HCT116 (cell line): ENCODE data around the gene GNAS.

Experiments
- CEBPB ChIP-seq: IDR thresholded peaks from 2 replicates; pipeline ENCODE4 v1.6.1; 2012; ENCODE audit warnings: low read depth
- CTCF ChIP-seq, 3 experiments: fragments of 200-600 bp in 1 of 3; sonication (generic) in 1 of 3; IDR thresholded peaks in 2 of 3; conservative IDR thresholded peaks in 1 of 3; 2 replicates each; pipeline ENCODE4 v1.5.1; 2012 to 2017; ENCODE audit warnings: low read depth in 2 of 3, low read length in 2 of 3, antibody characterized with exemption in 1 of 3, borderline replicate concordance in 1 of 3, control low read depth in 1 of 3, mild to moderate bottlenecking in 1 of 3, mixed read lengths in 1 of 3, mixed run types in 1 of 3, moderate library complexity in 1 of 3; ENCODE audit not compliant: insufficient read depth in 1 of 3
- EGR1 ChIP-seq: IDR thresholded peaks from 2 replicates; pipeline ENCODE4 v1.6.1; 2012; ENCODE audit warnings: low read depth
- EZH2 ChIP-seq: fragments of 200-600 bp; sonication (generic); IDR thresholded peaks from 2 replicates; pipeline ENCODE4 v1.6.1; 2017; ENCODE audit warnings: antibody characterized with exemption, mixed run types
- JUND ChIP-seq: IDR thresholded peaks from 2 replicates; pipeline ENCODE4 v1.6.1; 2012
- POLR2A ChIP-seq: IDR thresholded peaks from 2 replicates; pipeline ENCODE4 v1.7.0; 2011; ENCODE audit warnings: borderline replicate concordance; ENCODE audit not compliant: insufficient read depth, insufficient read length; ENCODE audit errors: extremely low read depth
- POLR2AphosphoS5 ChIP-seq: IDR thresholded peaks from 2 replicates; pipeline ENCODE4 v1.6.1; 2011; ENCODE audit warnings: mild to moderate bottlenecking, low read depth, low read length, moderate library complexity
- RAD21 ChIP-seq: IDR thresholded peaks from 2 replicates; pipeline ENCODE4 v1.6.1; 2012; ENCODE audit warnings: low read depth, mild to moderate bottlenecking
- SP1 ChIP-seq: IDR thresholded peaks from 2 replicates; pipeline ENCODE4 v1.6.1; 2012; ENCODE audit warnings: low read depth
- TF ChIP-seq, protein P1 (sequence below): IDR thresholded peaks from 2 replicates; pipeline ENCODE4 v1.6.1; 2012
- TF ChIP-seq, protein P2 (sequence below): IDR thresholded peaks from 2 replicates; pipeline ENCODE4 v1.6.1; 2012; ENCODE audit warnings: low read depth

DNA sequence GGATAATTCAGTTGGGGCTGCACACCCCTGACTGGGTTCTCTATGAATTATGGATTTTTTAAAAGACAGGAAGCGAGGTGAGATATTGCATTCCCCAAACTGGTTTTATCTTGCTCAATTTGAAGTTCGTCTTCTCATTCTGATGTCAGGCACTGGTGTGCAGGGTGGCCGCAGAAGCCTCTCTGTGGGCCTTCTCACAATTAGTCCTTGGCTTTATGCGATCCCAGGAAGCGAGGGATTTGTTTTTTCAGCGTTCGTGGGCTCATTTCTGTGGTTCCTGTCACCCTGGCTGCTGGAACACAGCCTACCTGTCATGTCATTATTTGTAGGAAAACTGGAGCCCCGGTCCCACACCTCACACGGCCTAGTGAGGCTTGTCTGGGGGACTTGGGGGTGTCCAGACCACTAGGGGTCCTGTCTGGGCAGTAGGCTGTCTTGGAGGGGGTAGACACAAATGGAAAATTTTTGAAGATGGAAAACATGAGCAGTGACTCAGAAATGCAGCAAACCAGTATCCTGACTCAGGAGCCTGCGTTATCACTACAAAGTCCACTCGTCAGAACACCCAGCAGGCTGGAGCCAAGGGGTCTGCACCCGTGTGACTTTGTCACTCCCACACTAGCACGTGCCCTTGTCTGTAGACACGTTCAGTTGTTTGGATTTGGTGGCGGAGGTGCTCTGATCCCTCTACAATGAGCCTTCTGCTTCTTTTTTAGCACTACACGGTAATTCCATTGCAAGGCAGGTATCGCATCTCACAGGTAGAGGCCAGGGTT, 44.1 kb upstream of the GNAS start:
- no peak for TF ChIP-seq EZH2
- TF ChIP-seq RAD21 = no peak
- TF ChIP-seq, protein P1, sequence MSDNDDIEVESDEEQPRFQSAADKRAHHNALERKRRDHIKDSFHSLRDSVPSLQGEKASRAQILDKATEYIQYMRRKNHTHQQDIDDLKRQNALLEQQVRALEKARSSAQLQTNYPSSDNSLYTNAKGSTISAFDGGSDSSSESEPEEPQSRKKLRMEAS = no peak
- no peak for TF ChIP-seq CTCF (IDR thresholded peaks at IDR 0.05 in 2 of 3, conservative IDR thresholded peaks at IDR 0.05 in 1 of 3; ENCODE audit: borderline replicate concordance in 1 of 3, insufficient read depth in 1 of 3, low read depth in 2 of 3, low read length in 2 of 3)
- TF ChIP-seq CEBPB = no peak
- TF ChIP-seq POLR2A = no peak
- no peak for TF ChIP-seq EGR1
- TF ChIP-seq POLR2AphosphoS5 = no peak
- TF ChIP-seq, protein P2, sequence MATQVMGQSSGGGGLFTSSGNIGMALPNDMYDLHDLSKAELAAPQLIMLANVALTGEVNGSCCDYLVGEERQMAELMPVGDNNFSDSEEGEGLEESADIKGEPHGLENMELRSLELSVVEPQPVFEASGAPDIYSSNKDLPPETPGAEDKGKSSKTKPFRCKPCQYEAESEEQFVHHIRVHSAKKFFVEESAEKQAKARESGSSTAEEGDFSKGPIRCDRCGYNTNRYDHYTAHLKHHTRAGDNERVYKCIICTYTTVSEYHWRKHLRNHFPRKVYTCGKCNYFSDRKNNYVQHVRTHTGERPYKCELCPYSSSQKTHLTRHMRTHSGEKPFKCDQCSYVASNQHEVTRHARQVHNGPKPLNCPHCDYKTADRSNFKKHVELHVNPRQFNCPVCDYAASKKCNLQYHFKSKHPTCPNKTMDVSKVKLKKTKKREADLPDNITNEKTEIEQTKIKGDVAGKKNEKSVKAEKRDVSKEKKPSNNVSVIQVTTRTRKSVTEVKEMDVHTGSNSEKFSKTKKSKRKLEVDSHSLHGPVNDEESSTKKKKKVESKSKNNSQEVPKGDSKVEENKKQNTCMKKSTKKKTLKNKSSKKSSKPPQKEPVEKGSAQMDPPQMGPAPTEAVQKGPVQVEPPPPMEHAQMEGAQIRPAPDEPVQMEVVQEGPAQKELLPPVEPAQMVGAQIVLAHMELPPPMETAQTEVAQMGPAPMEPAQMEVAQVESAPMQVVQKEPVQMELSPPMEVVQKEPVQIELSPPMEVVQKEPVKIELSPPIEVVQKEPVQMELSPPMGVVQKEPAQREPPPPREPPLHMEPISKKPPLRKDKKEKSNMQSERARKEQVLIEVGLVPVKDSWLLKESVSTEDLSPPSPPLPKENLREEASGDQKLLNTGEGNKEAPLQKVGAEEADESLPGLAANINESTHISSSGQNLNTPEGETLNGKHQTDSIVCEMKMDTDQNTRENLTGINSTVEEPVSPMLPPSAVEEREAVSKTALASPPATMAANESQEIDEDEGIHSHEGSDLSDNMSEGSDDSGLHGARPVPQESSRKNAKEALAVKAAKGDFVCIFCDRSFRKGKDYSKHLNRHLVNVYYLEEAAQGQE = no peak
- no peak for TF ChIP-seq SP1
- no peak for TF ChIP-seq JUND
